ENCODE results near the gene TMCO4. TPM values are rescaled to one million over a fixed set of nuclear protein-coding genes. Genes with fewer than 3 reads are reported as not detected.
"Not testable (repeated sequence)": the region's sequence is repeated elsewhere in the genome, so short reads cannot be mapped to it uniquely, and the experiment has no call there.

The TMCO4 gene
- polyA plus RNA-seq, 5 donors: 14.5 to 21.1 (median 17.2) TPM

GRCh38 chr1:19640363-19641316 lies 159.1 kb downstream of the TMCO4 start:
- no peak for DNase-seq

GRCh38 chr1:19639999-19640362 lies 159.7 kb downstream of the TMCO4 start:
- no peak for DNase-seq

DNA sequence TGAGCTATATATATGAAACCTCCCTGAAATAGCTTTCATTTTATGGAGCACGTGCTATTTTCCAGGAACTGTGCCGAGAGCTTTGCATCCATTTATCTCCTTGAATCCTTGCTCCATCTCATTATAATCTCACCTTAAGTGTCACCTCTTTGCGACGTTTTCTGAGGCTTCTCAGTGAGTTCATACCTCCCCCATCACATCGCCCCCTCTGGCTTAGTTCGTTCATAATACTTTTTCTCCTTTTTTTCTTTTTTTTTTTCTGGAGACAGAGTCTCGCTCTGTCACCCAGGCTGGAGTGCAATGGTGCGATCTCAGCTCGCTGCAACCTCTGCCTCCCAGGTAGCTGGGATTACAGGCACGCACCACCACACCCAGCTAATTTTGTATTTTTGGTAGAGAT lies 160.5 kb downstream of the TMCO4 start:
- DNase-seq: not testable (repeated sequence)

DNA sequence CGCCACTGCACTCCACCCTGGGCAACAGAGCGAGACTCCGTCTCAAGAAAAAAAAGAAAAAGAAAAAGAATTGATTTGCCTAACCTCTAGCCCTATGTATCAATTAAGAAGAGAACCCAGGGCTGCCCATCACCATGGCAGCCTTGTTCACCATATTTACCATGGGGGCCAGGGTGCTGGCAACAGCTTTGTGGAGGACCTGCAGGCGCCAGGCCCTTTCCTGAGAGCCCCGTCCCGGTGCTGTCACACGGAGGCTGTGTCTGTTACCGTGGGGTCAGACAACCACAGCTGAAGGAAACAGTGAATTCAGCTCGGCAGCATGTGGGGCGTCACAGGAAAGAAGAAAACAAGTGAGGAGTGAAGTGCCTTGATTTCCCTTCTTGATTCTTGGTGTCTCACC lies 162.1 kb downstream of the TMCO4 start:
- DNase-seq: no peak

GRCh38 chr1:19636749-19637148 lies 163.0 kb downstream of the TMCO4 start:
- not testable (repeated sequence) for DNase-seq

- DNase-seq: no peak
Measured at GRCh38 chr1:19636065-19636464, 163.7 kb downstream of the TMCO4 start.

DNA sequence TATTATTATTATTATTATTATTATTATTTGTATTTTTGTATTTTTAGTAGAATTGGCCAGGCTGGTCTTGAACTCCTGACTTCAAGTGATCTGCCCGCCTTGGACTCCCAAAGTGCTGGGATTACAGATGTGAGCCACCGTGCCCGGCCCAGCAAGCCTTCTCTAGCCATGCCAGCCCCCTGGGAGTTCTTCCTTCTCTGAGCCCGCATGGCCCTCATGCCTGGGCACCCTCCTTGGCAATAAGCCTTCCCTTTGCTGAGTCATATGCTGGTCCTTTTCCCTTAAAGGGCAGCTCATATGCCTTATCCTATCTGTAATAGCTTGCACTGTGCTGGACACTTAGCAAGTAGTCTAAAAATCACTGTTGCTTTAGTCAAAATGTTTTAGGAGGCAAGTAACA lies 164.1 kb downstream of the TMCO4 start:
- DNase-seq: no peak

DNA sequence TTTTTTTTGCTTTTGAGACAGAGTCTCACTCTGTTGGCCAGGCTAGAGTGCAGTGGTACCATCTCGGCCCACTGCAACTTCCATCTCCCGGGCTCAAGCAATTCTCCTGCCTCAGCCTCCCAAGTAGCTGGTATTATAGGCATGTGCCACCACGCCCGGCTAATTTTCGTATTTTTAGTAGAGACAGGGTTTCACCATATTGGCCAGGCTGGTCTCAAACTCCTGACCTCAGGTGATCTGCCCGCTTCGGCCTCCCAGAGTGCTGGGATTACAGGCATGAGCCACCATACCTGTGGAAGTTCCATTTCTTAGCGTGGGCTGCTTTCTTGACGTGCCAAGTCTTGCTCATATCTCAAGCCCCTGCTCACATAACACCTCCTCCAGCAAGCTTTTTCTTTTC lies 164.7 kb downstream of the TMCO4 start:
- not testable (repeated sequence) for DNase-seq

DNA sequence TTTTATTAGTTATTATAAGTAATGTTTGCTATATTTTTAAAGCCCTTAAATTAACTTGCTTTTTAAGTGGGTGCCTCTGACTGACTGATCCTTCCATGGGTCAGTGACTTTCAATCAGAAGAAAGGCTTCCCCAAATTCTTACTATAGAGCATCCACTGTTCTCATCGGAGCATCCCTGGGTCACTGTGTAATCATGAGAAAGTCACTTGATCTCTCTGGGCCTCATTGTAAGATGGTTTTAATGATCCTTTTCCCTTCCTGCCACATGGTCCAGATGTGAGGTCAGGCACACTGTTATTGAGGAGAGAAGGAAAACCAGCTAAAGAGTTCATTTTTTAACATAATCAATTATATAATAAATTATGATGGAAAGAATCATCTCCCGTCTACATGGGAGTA lies 166.6 kb downstream of the TMCO4 start:
- no peak for DNase-seq

Other genes with a start within 250 kb of the TMCO4 start
- gene NBL1, start 155.6 kb downstream of the TMCO4 start, polyA plus RNA-seq (ENCODE audit: insufficient read depth in 1 of 5, insufficient read length in 5 of 5, low replicate concordance in 1 of 5): 100 to 1,000 TPM in 2 of 5 donors, 10 to 100 TPM in 3; 62.9 to 103 (median 92.8) TPM
- not detected for gene HTR6, start 135.0 kb downstream of the TMCO4 start, polyA plus RNA-seq (ENCODE audit: insufficient read depth in 1 of 5, insufficient read length in 5 of 5, low replicate concordance in 1 of 5)
- under 1 TPM in 3 of 5 donors, not detected in 2; 0.09 to 0.19 (median 0.14) TPM for gene RNF186, start 15.4 kb upstream of the TMCO4 start, polyA plus RNA-seq (ENCODE audit: insufficient read depth in 1 of 5, insufficient read length in 5 of 5, low replicate concordance in 1 of 5)
- 10 to 100 TPM; 19.8 to 59.8 (median 29.5) TPM for gene OTUD3, start 82.5 kb upstream of the TMCO4 start, polyA plus RNA-seq (ENCODE audit: insufficient read depth in 1 of 5, insufficient read length in 5 of 5, low replicate concordance in 1 of 5)
- not detected for gene PLA2G2E, start 123.7 kb upstream of the TMCO4 start, polyA plus RNA-seq (ENCODE audit: insufficient read depth in 1 of 5, insufficient read length in 5 of 5, low replicate concordance in 1 of 5)
- gene PLA2G2A, start 179.7 kb upstream of the TMCO4 start, polyA plus RNA-seq (ENCODE audit: insufficient read depth in 1 of 5, insufficient read length in 5 of 5, low replicate concordance in 1 of 5): 1 to 10 TPM in 2 of 5 donors, under 1 TPM in 3; 0.60 to 3.8 (median 0.93) TPM